ENCODE data around the gene POLRMT. TPM values are rescaled to one million over a fixed set of nuclear protein-coding genes. Genes with fewer than 3 reads are reported as not detected.
A peak's percentile ranks its signal among the peaks of the same experiment; 100 is the strongest.
"Not testable (repeated sequence)": the region's sequence is repeated elsewhere in the genome, so short reads cannot be mapped to it uniquely, and the experiment has no call there.

POLRMT gene
- total RNA-seq, 1 donor from 2014 or later, result 71.1 TPM

- H3K27me3 Mint-ChIP-seq (ENCODE audit: low read depth), result no peaks in the 10 kb centered on the region
- TF ChIP-seq, protein P1, sequence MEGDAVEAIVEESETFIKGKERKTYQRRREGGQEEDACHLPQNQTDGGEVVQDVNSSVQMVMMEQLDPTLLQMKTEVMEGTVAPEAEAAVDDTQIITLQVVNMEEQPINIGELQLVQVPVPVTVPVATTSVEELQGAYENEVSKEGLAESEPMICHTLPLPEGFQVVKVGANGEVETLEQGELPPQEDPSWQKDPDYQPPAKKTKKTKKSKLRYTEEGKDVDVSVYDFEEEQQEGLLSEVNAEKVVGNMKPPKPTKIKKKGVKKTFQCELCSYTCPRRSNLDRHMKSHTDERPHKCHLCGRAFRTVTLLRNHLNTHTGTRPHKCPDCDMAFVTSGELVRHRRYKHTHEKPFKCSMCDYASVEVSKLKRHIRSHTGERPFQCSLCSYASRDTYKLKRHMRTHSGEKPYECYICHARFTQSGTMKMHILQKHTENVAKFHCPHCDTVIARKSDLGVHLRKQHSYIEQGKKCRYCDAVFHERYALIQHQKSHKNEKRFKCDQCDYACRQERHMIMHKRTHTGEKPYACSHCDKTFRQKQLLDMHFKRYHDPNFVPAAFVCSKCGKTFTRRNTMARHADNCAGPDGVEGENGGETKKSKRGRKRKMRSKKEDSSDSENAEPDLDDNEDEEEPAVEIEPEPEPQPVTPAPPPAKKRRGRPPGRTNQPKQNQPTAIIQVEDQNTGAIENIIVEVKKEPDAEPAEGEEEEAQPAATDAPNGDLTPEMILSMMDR (conservative IDR thresholded peaks at IDR 0.05), result peak; percentile 46
- H3K27ac Mint-ChIP-seq (ENCODE audit: unreplicated experiment), result peak overlapping the region; percentile 83
- H3K4me1 Mint-ChIP-seq, result peaks cover 12% of the 10 kb centered on the region
- no peak overlapping the region for H3K4me3 Mint-ChIP-seq
- no peaks in the 10 kb centered on the region for H3K9me3 Mint-ChIP-seq
- no peak for DNase-seq (ENCODE audit: low read depth, low spot score)
- H3K36me3 Mint-ChIP-seq (ENCODE audit: low read depth), result peaks cover 8% of the 10 kb centered on the region
These were observed 5.2 kb downstream of the POLRMT start for GRCh38 chr19:628168-628567.

DNA sequence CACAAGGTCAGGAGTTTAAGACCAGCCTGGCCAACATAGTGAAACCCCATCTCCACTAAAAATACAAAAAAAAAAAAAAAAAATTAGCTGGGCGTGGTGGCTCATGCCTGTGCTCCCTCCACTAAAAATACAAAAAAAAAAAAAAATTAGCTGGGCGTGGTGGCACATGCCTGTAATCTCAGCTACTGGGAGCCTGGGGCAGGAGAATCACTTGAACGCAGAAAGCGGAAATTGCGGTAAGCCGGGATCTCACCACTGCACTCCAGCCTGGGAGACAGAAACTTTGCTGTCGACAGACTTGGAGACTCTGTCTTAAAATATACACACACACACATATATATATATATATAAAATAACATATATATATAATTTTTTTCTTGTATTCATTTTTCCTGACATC lies 6.8 kb downstream of the POLRMT start:
- H3K27me3 Mint-ChIP-seq (ENCODE audit: low read depth); H3K4me3 Mint-ChIP-seq; H3K36me3 Mint-ChIP-seq (ENCODE audit: low read depth); H3K27ac Mint-ChIP-seq (ENCODE audit: unreplicated experiment); H3K9me3 Mint-ChIP-seq; DNase-seq (ENCODE audit: low read depth, low spot score): not testable (repeated sequence)
- H3K4me1 Mint-ChIP-seq, result peaks cover 12% of the 10 kb centered on the region

- Mint-ChIP-seq H3K4me3 (peak overlapping the region; percentile 41), H3K27me3 (ENCODE audit: low read depth) (no peaks in the 10 kb centered on the region), H3K36me3 (ENCODE audit: low read depth) (peaks cover 8% of the 10 kb centered on the region), H3K9me3 (no peaks in the 10 kb centered on the region), H3K4me1 (peaks cover 12% of the 10 kb centered on the region), H3K27ac (ENCODE audit: unreplicated experiment) (no peak overlapping the region)
- DNase-seq (ENCODE audit: low read depth, low spot score), result no peak
- TF ChIP-seq, protein P1 (conservative IDR thresholded peaks at IDR 0.05), result no peak
These were observed 8.1 kb downstream of the POLRMT start for GRCh38 chr19:625257-625656.

DNA sequence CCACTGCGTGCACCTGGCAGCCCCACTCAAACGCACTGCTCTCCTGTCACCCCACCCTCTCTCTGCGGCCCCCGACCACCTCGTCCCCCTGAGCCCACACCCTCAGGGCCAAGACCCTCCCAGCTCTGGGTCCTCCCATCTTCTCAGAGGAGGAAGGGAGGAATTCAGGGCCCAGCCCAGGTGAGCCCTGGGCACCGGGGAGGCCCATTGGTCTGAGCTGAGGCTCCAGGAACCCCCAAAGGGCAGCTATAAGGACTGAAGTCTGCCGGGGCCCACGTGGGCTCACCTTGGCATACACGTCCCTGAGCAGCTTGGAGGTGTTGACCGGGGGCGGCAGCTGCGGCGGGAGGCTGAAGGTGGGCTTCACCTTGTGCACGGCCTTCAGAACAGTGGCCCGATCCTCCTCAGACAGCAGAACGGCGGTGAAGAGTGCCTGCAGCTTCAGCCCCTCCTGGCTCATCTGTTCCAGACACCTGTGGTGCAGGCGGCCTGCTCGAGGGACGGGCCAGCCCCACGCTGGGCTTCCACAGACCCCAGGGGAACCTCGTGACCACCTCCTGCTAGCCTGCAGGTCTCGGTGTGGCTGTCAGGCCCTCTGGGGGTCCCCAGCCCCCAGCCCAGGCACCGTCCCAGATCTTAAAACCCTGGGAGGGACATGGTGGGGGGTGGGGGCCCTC lies 8.8 kb downstream of the POLRMT start:
- Mint-ChIP-seq H3K27me3 (ENCODE audit: low read depth) (no peaks in the 10 kb centered on the region), H3K4me1 (peaks cover 12% of the 10 kb centered on the region), H3K4me3 (no peak overlapping the region), H3K36me3 (ENCODE audit: low read depth) (peaks cover 8% of the 10 kb centered on the region), H3K9me3 (no peaks in the 10 kb centered on the region), H3K27ac (ENCODE audit: unreplicated experiment) (no peak overlapping the region)
- no peak for DNase-seq (ENCODE audit: low read depth, low spot score)
- TF ChIP-seq, protein P1 (conservative IDR thresholded peaks at IDR 0.05), result no peak

- Mint-ChIP-seq H3K27ac (ENCODE audit: unreplicated experiment) (no peak overlapping the region), H3K27me3 (ENCODE audit: low read depth) (no peaks in the 10 kb centered on the region), H3K4me3 (no peak overlapping the region), H3K4me1 (peaks cover 9% of the 10 kb centered on the region), H3K9me3 (no peaks in the 10 kb centered on the region), H3K36me3 (ENCODE audit: low read depth) (peaks cover 7% of the 10 kb centered on the region)
- TF ChIP-seq, protein P1 (conservative IDR thresholded peaks at IDR 0.05), result no peak
- DNase-seq (ENCODE audit: low read depth, low spot score), result no peak
These were observed 9.4 kb downstream of the POLRMT start for GRCh38 chr19:623974-624373.

DNA sequence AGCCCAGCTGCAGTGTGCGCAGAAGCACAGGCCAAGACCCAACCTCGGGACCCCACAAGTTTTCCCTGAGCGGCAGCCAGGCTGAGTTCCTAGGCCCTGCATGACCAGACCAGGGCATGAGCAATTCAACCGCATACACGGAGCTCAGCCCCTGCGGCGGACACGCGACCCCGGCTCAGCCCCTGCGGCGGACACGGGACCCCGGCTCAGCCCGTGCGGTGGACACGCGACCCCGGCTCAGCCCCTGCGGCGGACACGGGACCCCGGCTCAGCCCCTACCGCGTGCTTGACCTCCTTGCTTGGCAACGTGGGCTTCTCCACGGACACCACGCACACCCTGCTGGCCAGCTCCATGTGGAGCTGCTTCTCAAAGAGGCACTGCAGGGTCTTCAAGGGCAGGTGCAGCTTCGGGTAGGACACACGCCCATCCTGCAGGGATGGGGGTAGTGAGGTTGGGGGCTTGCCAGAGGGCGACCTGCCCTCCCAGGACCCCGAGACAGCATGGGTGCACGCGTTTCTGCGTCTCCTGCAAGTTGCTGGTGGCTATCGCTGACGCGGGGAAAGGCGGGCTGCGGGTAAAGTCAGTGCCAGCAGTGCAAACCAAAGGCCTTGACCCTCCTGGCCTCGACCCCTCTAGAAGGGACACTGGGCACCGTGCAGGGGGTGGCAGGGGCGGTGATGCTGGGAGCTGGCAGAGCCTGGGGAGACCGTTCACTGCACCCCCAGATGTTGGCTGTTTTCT lies 10.0 kb downstream of the POLRMT start:
- TF ChIP-seq, protein P1 (conservative IDR thresholded peaks at IDR 0.05), result no peak
- H3K36me3 Mint-ChIP-seq (ENCODE audit: low read depth), result peaks cover 7% of the 10 kb centered on the region
- H3K27me3 Mint-ChIP-seq (ENCODE audit: low read depth), result no peaks in the 10 kb centered on the region
- peaks cover 7% of the 10 kb centered on the region for H3K4me1 Mint-ChIP-seq
- H3K9me3 Mint-ChIP-seq, result no peaks in the 10 kb centered on the region
- H3K4me3 Mint-ChIP-seq, result no peak overlapping the region
- no peak for DNase-seq (ENCODE audit: low read depth, low spot score)
- H3K27ac Mint-ChIP-seq (ENCODE audit: unreplicated experiment), result no peak overlapping the region
